Measurements from ENCODE around the gene GAL.

GAL gene

DNA sequence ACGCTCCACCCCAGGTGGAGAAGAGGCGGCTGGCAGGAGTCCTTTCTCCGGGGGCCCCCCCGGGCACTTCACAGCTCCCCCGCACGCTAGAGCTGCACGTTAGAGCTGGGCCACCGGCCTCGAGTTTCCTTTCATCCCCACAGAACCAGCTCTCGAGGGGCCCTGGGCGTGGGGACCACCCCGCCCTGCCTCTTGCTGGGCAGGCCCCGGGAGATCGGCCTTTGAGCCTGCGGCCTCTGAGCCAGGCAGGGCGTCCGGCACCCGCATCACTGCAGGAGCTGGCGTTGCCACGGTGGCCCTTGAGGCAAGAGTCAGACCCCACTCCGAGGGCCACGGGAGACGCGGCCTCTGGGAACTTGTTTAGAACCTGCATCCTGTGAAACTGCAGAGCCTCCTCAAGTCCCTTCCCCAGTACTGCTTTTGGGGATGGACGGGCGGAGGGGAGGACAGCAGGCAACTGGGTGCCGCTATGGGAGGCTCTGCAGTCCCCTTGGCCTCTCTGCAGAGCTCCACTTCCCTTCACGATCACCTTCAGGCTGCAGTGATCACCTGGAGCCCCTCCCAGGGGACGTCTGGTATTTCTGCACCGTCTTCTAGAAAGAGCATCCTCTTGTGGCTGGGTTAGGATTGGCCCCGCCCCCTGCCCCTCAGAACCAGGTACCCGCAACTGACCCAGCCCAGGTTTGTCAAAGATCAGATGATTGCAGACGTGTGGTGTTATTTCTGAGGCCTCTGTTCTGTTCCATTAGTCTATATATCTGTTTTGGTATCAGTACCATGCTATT lies 13.9 kb upstream of the GAL start:
- Histone ChIP-seq H3K4me1 (ENCODE audit: control insufficient read depth, insufficient read depth, low read length) (no peaks in the 10 kb centered on the region), H3K36me3 (ENCODE audit: control insufficient read depth, insufficient read depth, low read length) (no peaks in the 10 kb centered on the region), H3K9me3 (ENCODE audit: control insufficient read depth, insufficient read depth, low read length) (no peaks in the 10 kb centered on the region), H3K27me3 (ENCODE audit: control insufficient read depth, insufficient read depth, low read length) (no peaks in the 10 kb centered on the region), H3K9ac (ENCODE audit: low read depth, low read length) (no peak overlapping the region), H3K4me3 (ENCODE audit: low read depth, low read length) (no peak overlapping the region)

DNA sequence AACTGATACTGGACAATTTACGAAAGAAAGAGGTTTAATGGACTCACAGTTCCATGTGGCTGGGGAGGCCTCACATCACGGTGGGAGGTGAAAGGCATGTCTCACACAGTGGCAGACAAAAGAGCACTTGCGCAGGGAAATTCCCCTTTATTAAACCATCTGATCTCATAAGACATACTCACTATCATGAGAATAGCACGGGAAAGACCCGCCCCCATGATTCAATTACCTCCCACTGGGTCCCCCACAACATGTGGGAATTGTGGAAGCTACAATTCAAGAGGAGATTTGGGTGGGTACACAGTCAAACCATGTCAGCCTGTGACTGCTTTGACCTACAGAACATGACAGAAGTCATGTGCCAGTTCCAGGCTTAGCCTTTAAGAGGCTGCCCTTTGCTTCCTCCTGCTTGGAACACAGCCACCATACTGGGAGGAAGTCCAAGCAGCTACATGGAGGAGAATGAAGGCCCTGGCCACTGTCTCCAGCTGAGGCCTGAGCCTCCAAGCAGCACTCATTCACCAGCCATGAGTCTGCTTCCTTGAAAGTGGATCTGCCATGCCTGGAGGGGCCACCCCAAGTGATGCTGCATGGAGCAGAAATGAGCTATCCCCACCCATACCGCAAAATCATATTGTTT lies 10.9 kb upstream of the GAL start:
- Histone ChIP-seq H3K36me3 (ENCODE audit: control insufficient read depth, insufficient read depth, low read length) (no peaks in the 10 kb centered on the region), H3K4me1 (ENCODE audit: control insufficient read depth, insufficient read depth, low read length) (no peaks in the 10 kb centered on the region), H3K27me3 (ENCODE audit: control insufficient read depth, insufficient read depth, low read length) (no peaks in the 10 kb centered on the region), H3K4me3 (ENCODE audit: low read depth, low read length) (no peak overlapping the region), H3K9me3 (ENCODE audit: control insufficient read depth, insufficient read depth, low read length) (no peaks in the 10 kb centered on the region), H3K9ac (ENCODE audit: low read depth, low read length) (no peak overlapping the region)

DNA sequence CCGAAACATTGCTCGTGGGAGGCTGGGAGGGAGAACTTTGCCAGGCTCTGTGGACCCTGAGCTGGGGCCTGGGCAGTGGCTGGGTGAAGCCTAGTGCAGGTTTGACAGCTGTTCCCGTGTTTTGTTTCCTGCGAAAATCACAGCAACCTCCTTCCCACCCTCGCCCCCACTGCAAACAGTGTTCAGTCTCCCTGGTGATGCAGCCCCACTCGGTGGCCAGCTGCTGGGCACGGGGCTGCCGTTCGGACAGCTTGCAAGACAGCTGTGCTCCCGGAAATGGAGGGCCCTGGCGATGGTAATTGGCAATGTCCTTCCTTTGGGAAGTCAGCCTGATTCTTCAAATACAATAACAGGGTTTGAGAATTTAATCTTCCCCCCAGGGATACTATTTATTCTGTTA lies 10.4 kb upstream of the GAL start:
- Histone ChIP-seq H3K27me3 (ENCODE audit: control insufficient read depth, insufficient read depth, low read length) (no peaks in the 10 kb centered on the region), H3K9me3 (ENCODE audit: control insufficient read depth, insufficient read depth, low read length) (no peaks in the 10 kb centered on the region), H3K9ac (ENCODE audit: low read depth, low read length) (no peak overlapping the region), H3K36me3 (ENCODE audit: control insufficient read depth, insufficient read depth, low read length) (no peaks in the 10 kb centered on the region), H3K4me3 (ENCODE audit: low read depth, low read length) (no peak overlapping the region), H3K4me1 (ENCODE audit: control insufficient read depth, insufficient read depth, low read length) (no peaks in the 10 kb centered on the region)

DNA sequence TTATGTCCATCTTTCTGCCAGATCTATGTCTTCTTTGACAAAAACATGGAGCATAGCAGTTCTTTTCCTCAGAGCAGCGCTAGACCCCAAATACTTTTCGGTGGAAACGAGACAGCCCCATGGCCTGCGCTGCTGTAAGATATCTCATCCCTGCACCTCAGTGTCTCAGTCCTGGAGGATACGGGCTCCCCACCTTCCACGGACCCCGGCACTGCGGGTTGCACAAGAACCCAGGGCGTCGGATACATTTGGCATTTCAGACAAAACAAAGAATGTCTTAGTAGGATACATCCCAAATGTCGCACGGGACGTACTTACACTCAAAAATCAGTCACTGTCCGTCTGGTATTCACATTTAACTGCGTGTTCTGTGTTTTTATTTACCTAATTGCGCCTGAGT lies 9.9 kb upstream of the GAL start:
- no peaks in the 10 kb centered on the region for H3K27me3 ChIP-seq (ENCODE audit: control insufficient read depth, insufficient read depth, low read length)
- no peaks in the 10 kb centered on the region for H3K4me1 ChIP-seq (ENCODE audit: control insufficient read depth, insufficient read depth, low read length)
- no peak overlapping the region for H3K9ac ChIP-seq (ENCODE audit: low read depth, low read length)
- no peak overlapping the region for H3K4me3 ChIP-seq (ENCODE audit: low read depth, low read length)
- no peaks in the 10 kb centered on the region for H3K9me3 ChIP-seq (ENCODE audit: control insufficient read depth, insufficient read depth, low read length)
- H3K36me3 ChIP-seq (ENCODE audit: control insufficient read depth, insufficient read depth, low read length), result no peaks in the 10 kb centered on the region

DNA sequence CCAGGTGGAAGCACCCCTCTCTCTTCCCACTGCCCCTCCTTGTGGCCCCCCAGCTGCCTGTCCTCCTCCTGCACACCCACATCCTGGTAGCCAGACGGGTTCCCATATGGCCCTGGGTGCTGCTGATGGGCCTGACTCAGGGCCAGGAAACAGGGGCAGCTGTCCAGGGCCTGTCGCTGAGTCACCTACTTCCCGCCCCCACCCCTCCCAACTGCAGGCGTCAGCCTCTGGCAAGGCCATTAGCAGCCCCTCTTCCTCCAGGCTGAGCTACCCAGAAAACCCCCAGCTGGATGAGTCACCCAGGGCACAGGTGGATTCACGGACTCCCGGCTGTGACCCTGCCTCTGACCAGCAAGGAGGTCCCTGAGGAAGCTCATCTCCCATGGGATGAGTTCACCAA lies 6.9 kb upstream of the GAL start:
- H3K27me3 ChIP-seq (ENCODE audit: control insufficient read depth, insufficient read depth, low read length), result no peaks in the 10 kb centered on the region
- no peak overlapping the region for H3K9ac ChIP-seq (ENCODE audit: low read depth, low read length)
- H3K4me1 ChIP-seq (ENCODE audit: control insufficient read depth, insufficient read depth, low read length), result no peaks in the 10 kb centered on the region
- H3K4me3 ChIP-seq (ENCODE audit: low read depth, low read length), result no peak overlapping the region
- no peaks in the 10 kb centered on the region for H3K9me3 ChIP-seq (ENCODE audit: control insufficient read depth, insufficient read depth, low read length)
- no peaks in the 10 kb centered on the region for H3K36me3 ChIP-seq (ENCODE audit: control insufficient read depth, insufficient read depth, low read length)

DNA sequence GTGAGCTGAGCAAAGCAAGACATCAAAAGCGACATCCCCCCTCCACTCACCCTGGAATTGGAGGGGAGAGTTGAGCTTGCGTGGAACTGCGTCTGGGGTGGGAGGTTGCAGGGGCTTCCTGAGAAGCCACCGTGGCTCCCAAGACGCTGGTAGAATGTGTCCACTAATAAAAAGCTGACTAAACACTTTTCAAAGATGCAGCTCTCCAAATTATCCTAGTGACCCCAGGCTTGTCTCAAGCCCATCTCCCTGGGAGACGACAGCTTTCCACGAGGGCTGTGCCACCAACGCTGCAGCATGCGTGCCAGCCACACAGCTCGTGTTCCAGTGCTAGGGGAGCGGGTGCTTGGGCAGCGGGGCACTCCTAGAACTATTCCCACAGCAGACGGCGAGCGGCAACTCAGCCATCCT lies 6.3 kb upstream of the GAL start:
- H3K4me1 ChIP-seq (ENCODE audit: control insufficient read depth, insufficient read depth, low read length), result no peaks in the 10 kb centered on the region
- no peaks in the 10 kb centered on the region for H3K36me3 ChIP-seq (ENCODE audit: control insufficient read depth, insufficient read depth, low read length)
- H3K4me3 ChIP-seq (ENCODE audit: low read depth, low read length), result no peak overlapping the region
- H3K9me3 ChIP-seq (ENCODE audit: control insufficient read depth, insufficient read depth, low read length), result no peaks in the 10 kb centered on the region
- peaks cover 5% of the 10 kb centered on the region for H3K27me3 ChIP-seq (ENCODE audit: control insufficient read depth, insufficient read depth, low read length)
- no peak overlapping the region for H3K9ac ChIP-seq (ENCODE audit: low read depth, low read length)

DNA sequence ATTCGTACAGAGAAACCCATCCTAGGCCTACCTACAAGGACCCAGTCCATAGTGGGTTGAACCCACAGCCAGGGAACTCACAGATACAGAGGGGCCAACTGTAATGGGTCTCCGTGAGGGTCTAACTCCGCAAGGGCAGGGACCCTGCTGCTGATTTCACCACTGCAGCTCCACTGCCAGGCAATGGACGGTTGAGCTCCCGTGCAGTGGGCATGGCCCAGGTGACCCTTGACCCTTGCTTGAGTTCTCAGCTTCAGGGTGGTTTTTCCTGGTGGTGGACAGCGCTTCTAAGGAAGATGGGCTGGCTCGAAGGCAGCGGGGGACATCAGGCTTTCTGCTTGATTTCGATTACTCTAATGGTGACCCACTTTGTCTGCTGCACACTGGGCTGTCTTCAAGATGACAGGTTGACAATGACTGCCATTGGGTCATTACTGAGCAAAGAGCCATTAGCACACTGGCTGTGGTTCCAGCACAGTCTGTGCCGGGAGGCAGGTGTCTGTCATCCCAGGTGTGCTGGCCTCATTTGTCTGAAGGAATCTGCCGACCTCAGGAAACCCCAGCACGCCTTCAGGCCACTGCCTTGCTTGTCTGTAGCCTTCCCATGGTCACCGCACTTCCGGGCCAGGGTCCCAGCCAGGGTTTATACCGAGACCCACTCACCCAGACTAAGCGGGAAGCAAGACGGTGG lies 3.7 kb upstream of the GAL start:
- Histone ChIP-seq H3K9ac (ENCODE audit: low read depth, low read length) (no peak overlapping the region), H3K9me3 (ENCODE audit: control insufficient read depth, insufficient read depth, low read length) (no peaks in the 10 kb centered on the region), H3K27me3 (ENCODE audit: control insufficient read depth, insufficient read depth, low read length) (peaks cover 21% of the 10 kb centered on the region), H3K4me1 (ENCODE audit: control insufficient read depth, insufficient read depth, low read length) (peaks cover 3% of the 10 kb centered on the region), H3K36me3 (ENCODE audit: control insufficient read depth, insufficient read depth, low read length) (peaks cover under 1% of the 10 kb centered on the region), H3K4me3 (ENCODE audit: low read depth, low read length) (no peak overlapping the region)

DNA sequence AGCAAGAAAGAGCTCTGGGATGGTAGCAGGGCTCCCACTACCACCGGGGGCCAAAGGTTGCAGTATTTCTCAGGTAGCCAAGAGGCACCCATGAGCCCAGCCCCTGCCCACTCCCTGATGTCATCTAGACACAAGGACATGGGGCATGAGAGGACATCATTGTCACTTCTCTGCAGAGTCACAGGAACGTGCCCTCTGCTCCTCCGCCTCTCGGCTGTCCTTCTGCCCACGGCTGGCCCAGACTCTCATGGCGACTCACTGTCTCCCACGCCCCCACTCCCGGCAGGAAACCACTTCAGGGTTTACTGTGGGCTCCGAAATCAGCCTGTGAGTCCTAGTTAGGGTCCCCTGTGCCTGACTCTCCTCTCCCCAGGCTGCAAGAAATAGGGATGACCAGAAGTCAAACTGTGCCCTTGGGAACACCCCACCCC lies 1.8 kb upstream of the GAL start:
- H3K27me3 ChIP-seq (ENCODE audit: control insufficient read depth, insufficient read depth, low read length), result peaks cover 24% of the 10 kb centered on the region
- H3K4me3 ChIP-seq (ENCODE audit: low read depth, low read length), result no peak overlapping the region
- no peaks in the 10 kb centered on the region for H3K9me3 ChIP-seq (ENCODE audit: control insufficient read depth, insufficient read depth, low read length)
- H3K36me3 ChIP-seq (ENCODE audit: control insufficient read depth, insufficient read depth, low read length), result peaks cover 12% of the 10 kb centered on the region
- H3K9ac ChIP-seq (ENCODE audit: low read depth, low read length), result no peak overlapping the region
- H3K4me1 ChIP-seq (ENCODE audit: control insufficient read depth, insufficient read depth, low read length), result peaks cover 3% of the 10 kb centered on the region

DNA sequence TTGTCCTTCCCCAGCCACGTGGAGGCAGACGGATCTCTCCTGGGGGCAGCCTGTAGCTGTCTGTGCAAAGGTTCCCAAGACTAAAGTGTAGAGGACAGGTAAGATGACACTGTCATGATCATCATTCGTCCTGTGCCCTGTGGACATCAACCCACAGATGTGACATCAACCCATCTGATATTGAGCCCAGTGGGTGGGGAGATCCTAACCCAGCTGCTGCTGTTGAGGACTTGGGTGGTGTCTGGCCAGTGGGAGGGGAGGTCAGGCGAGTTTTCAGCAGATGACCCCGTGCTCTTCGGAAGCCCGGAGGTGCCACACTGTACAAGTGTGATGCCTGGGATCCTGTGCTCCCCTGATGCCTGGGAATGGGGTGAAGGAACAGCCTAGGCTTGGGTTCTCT lies 1.2 kb upstream of the GAL start:
- Histone ChIP-seq H3K4me1 (ENCODE audit: control insufficient read depth, insufficient read depth, low read length) (peaks cover 3% of the 10 kb centered on the region), H3K9ac (ENCODE audit: low read depth, low read length) (no peak overlapping the region), H3K9me3 (ENCODE audit: control insufficient read depth, insufficient read depth, low read length) (no peaks in the 10 kb centered on the region), H3K36me3 (ENCODE audit: control insufficient read depth, insufficient read depth, low read length) (peaks cover 18% of the 10 kb centered on the region), H3K4me3 (ENCODE audit: low read depth, low read length) (no peak overlapping the region), H3K27me3 (ENCODE audit: control insufficient read depth, insufficient read depth, low read length) (peaks cover 24% of the 10 kb centered on the region)

DNA sequence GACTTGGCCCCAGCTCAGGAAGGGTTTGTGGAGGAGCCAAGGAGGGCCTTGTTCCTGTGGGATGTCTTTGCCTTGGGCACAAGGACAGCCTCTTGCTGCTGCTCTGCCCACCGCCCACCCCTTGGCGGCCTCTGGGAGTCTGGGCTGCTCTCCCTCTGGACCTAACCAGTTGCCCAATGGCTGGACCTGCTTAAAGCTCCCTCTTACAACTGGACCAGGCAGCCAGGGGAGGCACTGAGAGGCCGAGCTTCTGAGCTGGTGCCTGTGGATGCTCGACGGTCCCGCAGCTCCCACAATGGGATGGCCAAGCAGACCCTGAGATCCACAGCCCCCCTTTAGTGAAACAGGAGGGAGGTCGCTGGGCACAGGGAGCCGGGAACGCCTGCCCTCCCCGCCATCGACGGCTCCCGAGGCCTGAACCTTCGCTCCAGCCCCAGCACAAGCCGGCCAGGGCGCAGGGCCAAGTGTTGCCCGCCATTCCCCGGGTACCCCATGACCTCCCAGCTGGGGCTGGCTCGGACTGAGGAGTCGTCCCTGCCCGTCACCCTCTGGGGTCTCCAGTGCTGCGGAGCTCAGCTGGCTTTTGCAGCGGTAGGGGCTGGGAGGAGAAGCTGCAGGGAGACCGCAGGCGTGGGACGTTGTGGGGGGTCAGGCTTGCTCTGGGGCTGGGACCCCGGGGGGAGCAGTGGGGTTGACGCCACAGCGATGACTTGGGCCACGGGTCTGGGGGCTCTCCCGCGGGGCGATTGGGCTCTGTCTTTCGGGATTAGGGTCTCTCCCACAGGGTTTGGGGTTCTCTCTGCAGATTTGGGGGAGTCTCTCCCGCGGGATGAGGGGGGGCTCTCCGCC lies 584 bp upstream of the GAL start:
- Histone ChIP-seq H3K9ac (ENCODE audit: low read depth, low read length) (no peak overlapping the region), H3K4me3 (ENCODE audit: low read depth, low read length) (peak overlapping the region; percentile 60)

DNA sequence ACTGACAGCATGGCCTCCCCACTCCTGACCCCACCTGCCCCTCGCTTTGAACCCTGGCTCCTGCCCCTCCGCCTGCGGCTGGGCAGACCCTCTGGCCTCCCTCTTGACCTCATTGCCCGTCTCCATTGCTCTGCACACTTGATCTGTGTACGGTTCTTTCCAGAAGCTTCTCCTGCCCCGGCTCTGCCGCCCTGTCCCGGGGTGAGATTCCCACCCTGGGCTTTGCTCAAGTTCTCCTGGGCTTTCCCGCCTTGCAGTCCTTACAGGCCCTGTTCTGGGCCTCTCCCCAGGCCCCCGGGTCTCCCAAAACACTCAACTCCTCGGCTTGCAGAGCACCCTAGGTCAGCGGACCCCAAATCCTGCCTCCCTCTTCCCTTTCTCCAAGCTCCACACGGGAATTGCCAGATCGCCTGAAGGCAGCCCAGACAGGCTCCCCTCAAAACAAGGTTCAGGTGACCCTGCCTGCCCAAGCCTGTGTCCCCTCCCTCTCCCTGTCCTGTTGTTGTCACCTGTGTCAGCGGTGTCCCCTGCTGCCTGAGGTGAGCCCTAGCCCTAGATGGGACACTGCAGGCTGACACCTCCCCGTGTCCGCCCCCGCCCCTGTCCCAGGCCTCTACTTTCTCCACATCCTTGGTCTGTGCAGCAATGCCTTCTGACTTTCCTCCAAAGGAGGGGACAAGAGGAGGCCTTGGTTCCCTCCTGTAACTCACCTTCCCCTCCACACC lies 1.5 kb downstream of the GAL start:
- Histone ChIP-seq H3K4me1 (ENCODE audit: control insufficient read depth, insufficient read depth, low read length) (peaks cover 10% of the 10 kb centered on the region), H3K36me3 (ENCODE audit: control insufficient read depth, insufficient read depth, low read length) (peaks cover 36% of the 10 kb centered on the region), H3K9ac (ENCODE audit: low read depth, low read length) (peak overlapping the region; percentile 60), H3K9me3 (ENCODE audit: control insufficient read depth, insufficient read depth, low read length) (no peaks in the 10 kb centered on the region), H3K4me3 (ENCODE audit: low read depth, low read length) (peak overlapping the region; percentile 60), H3K27me3 (ENCODE audit: control insufficient read depth, insufficient read depth, low read length) (peaks cover 24% of the 10 kb centered on the region)

More for the DNA sequence above, 584 bp upstream of the GAL start:
- peaks cover 24% of the 10 kb centered on the region for H3K36me3 ChIP-seq (ENCODE audit: control insufficient read depth, insufficient read depth, low read length)
- peaks cover 3% of the 10 kb centered on the region for H3K4me1 ChIP-seq (ENCODE audit: control insufficient read depth, insufficient read depth, low read length)
- H3K9me3 ChIP-seq (ENCODE audit: control insufficient read depth, insufficient read depth, low read length), result no peaks in the 10 kb centered on the region
- peaks cover 24% of the 10 kb centered on the region for H3K27me3 ChIP-seq (ENCODE audit: control insufficient read depth, insufficient read depth, low read length)
